Loucy (cell line): ENCODE measurements around the gene CAMTA1.

ENCODE experiments used
- EZH2phosphoT487 ChIP-seq: fragments of 200-600 bp; IDR thresholded peaks from 2 replicates; pipeline ENCODE4 v1.6.1; 2018; ENCODE audit warnings: antibody characterized with exemption, mild to moderate bottlenecking, moderate library complexity, borderline replicate concordance
- TF ChIP-seq, protein P1 (sequence below): fragments of 200-600 bp; sonication (generic); conservative IDR thresholded peaks from 2 replicates; pipeline ENCODE4 v1.5.1; 2014; ENCODE audit warnings: mild to moderate bottlenecking, antibody characterized with exemption, low read length

DNA sequence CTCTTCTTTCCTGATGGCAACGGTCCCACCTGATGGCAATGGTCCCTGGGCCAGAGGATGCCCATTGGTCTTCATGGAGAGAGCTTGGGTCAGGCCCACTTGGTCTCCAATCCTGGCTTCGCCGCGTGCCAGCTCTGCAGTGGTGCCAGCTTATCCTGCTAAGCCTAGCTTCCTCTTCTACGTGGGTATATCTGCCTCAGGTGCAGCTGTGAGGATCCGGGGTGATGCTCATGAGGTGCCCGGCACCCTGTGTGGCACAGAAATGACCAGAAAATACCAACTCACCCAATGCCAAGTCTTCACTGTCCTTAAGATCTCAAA lies 437.4 kb downstream of the CAMTA1 start:
- TF ChIP-seq, protein P1, sequence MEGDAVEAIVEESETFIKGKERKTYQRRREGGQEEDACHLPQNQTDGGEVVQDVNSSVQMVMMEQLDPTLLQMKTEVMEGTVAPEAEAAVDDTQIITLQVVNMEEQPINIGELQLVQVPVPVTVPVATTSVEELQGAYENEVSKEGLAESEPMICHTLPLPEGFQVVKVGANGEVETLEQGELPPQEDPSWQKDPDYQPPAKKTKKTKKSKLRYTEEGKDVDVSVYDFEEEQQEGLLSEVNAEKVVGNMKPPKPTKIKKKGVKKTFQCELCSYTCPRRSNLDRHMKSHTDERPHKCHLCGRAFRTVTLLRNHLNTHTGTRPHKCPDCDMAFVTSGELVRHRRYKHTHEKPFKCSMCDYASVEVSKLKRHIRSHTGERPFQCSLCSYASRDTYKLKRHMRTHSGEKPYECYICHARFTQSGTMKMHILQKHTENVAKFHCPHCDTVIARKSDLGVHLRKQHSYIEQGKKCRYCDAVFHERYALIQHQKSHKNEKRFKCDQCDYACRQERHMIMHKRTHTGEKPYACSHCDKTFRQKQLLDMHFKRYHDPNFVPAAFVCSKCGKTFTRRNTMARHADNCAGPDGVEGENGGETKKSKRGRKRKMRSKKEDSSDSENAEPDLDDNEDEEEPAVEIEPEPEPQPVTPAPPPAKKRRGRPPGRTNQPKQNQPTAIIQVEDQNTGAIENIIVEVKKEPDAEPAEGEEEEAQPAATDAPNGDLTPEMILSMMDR, result no peak
- TF ChIP-seq EZH2phosphoT487, result no peak
